Upper lobe of left lung (tissue), 6 donors: ENCODE data around the gene TCF7L2. TPM values are rescaled to one million over a fixed set of nuclear protein-coding genes. Genes with fewer than 3 reads are reported as not detected.

Experiments
- ATAC-seq, 2 donors: fragments of 200-7000 bp; cut with Tn5 transposase; one replicate each; pipeline ENCODE4 v1.9.1; 2022; ENCODE audit warnings: mild to moderate bottlenecking in 2 of 2, moderate library complexity in 2 of 2; ENCODE audit not compliant: low FRiP score in 2 of 2
- DNase-seq, 2 donors: peaks; one replicate each; pipeline ENCODE4 v3.0.0-alpha.2; 2019 to 2020
- H3K27ac ChIP-seq, 4 donors: fragments of 200-600 bp; sonication (generic); one replicate each; pipeline ENCODE4 v1.5.1; 2016 to 2019
- H3K27me3 ChIP-seq, 4 donors: fragments of 200-600 bp; sonication (generic); one replicate each; pipeline ENCODE4 v1.5.1; 2017 to 2019
- H3K36me3 ChIP-seq, 4 donors: fragments of 200-600 bp; sonication (generic); one replicate each; pipeline ENCODE4 v1.5.1; 2016 to 2019
- H3K4me1 ChIP-seq, 4 donors: fragments of 200-600 bp; sonication (generic); one replicate each; pipeline ENCODE4 v1.5.1; 2018 to 2019
- H3K4me3 ChIP-seq, 4 donors: fragments of 200-600 bp; sonication (generic); one replicate each; pipeline ENCODE4 v1.5.1; 2017 to 2019; ENCODE audit warnings: mild to moderate bottlenecking in 2 of 4, moderate library complexity in 1 of 4
- H3K9me3 ChIP-seq, 4 donors: fragments of 200-600 bp; sonication (generic); one replicate each; pipeline ENCODE4 v1.5.1; 2018 to 2019
- EP300 ChIP-seq, 4 donors: sonication (generic); formaldehyde crosslinking; IDR thresholded peaks; one replicate each; pipeline ENCODE4 v1.5.1; 2017; ENCODE audit warnings: antibody characterized with exemption in 4 of 4, control low read depth in 2 of 4
- POLR2A ChIP-seq, 4 donors: fragments of 450-650 bp; IDR thresholded peaks; one replicate each; pipeline ENCODE4 v1.5.1; 2016 to 2017; ENCODE audit warnings: antibody characterized with exemption in 4 of 4, mild to moderate bottlenecking in 2 of 4
- POLR2AphosphoS5 ChIP-seq, 2 donors: sonication (generic); formaldehyde crosslinking; IDR thresholded peaks; one replicate each; pipeline ENCODE4 v1.5.1; 2017; ENCODE audit warnings: antibody characterized with exemption in 2 of 2
- WGBS, 2 donors: methylation state at CpG; one replicate each; pipeline ENCODE4 v1.1.5; 2017 to 2018; 5-methylcytosine and 5-hydroxymethylcytosine counted together
- total RNA-seq, 6 donors: library from RNA; depleted of rRNA in 4 of 6; stranded (reverse); fragments of >200 nt in 4 of 6; gene quantifications; one replicate each; pipeline versions ENCODE4 v1.1.0 to v1.2.1, GENCODE V29; 2016 to 2021
- TF ChIP-seq, protein P1 (sequence below), 6 experiments: fragments of 450-650 bp in 4 of 6; fragments of 200-600 bp in 2 of 6; sonication (generic) in 2 of 6; IDR thresholded peaks; one replicate each; pipeline ENCODE4 v1.5.1; 2016 to 2019; ENCODE audit warnings: antibody characterized with exemption in 6 of 6
- donor health status: DM: no; HTN: no; CAD: no; lungs with moderate emphysema.
- donor health status: DM: no; HTN: yes; CAD: no; lungs with severe emphysema.

The TCF7L2 gene
- total RNA-seq, 6 donors from 2014 or later, result 15.5 to 80.3 (median 48.1) TPM

GRCh38 chr10:113177156-113177935 is 227.3 kb downstream of the TCF7L2 start:
- H3K27ac ChIP-seq, result no peak overlapping the region
- WGBS, 2 donors, result 81 to 84% methylated on average over 16 of the region's 16 CpGs
- TF ChIP-seq, protein P1, sequence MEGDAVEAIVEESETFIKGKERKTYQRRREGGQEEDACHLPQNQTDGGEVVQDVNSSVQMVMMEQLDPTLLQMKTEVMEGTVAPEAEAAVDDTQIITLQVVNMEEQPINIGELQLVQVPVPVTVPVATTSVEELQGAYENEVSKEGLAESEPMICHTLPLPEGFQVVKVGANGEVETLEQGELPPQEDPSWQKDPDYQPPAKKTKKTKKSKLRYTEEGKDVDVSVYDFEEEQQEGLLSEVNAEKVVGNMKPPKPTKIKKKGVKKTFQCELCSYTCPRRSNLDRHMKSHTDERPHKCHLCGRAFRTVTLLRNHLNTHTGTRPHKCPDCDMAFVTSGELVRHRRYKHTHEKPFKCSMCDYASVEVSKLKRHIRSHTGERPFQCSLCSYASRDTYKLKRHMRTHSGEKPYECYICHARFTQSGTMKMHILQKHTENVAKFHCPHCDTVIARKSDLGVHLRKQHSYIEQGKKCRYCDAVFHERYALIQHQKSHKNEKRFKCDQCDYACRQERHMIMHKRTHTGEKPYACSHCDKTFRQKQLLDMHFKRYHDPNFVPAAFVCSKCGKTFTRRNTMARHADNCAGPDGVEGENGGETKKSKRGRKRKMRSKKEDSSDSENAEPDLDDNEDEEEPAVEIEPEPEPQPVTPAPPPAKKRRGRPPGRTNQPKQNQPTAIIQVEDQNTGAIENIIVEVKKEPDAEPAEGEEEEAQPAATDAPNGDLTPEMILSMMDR (IDR thresholded peaks at IDR 0.05), result no peak
- TF ChIP-seq EP300 (IDR thresholded peaks at IDR 0.05) (no peak), POLR2AphosphoS5 (IDR thresholded peaks at IDR 0.05) (no peak), POLR2A (IDR thresholded peaks at IDR 0.05) (no peak)

DNA sequence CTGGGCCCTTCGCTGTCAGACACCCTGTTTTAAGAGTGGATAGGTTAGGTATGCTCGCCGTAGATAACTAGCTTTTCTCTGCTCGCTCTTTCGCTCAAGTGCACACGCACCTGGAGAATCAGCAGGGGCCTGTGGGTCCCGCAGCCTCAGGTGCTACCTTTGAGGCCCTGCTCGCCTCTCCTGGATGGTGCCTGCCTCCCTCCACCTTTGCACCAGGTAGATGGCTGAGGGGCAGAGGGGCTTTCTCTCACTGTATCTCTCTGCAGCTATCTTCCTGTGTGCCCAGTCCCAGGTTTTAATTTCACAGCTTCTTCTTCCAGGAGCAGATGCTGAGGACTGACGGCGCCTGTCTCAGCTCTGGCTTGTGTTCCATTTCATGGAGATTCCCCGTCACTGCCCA is 227.9 kb downstream of the TCF7L2 start:
- DNase-seq, result no peak
- 94% methylated on average over 11 of the region's 11 CpGs for WGBS, 2 donors
- H3K4me3 ChIP-seq, result no peak overlapping the region

More at GRCh38 chr10:113177156-113177935, 227.3 kb downstream of the TCF7L2 start:
- DNase-seq (no peak), ATAC-seq (no peak)
- Histone ChIP-seq H3K4me3 (no peak overlapping the region), H3K9me3 (no peaks in the 10 kb centered on the region), H3K4me1 (peaks cover 0 to 7% (median 0%) of the 10 kb centered on the region in 4 donors), H3K27me3 (no peaks in the 10 kb centered on the region), H3K36me3 (no peaks in the 10 kb centered on the region)

DNA sequence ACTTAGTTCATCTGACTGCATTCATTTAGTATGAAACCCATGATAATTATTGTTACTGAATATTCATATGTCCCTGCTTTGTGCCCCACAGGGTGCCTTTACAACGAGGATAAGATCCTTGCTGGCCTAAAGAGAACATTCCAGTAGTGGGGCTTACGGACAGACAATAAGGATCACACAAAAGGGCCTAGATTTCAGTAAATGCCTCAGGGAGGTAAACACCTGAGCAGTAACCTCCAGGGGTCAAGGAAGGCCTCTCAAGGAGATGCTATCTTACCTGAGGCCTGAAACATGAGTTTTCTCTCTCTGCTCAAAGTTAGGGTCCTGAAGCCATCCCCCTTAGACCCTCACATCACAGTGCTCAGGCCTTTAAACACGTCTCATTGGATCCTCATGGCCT is 228.7 kb downstream of the TCF7L2 start:
- DNase-seq (no peak), ATAC-seq (no peak)
- Histone ChIP-seq H3K4me3 (no peak overlapping the region), H3K36me3 (no peaks in the 10 kb centered on the region), H3K9me3 (no peaks in the 10 kb centered on the region), H3K27me3 (no peaks in the 10 kb centered on the region), H3K4me1 (peaks cover 0 to 7% (median 0%) of the 10 kb centered on the region in 4 donors), H3K27ac (no peak overlapping the region)
- 77% methylated on average over 3 of the region's 3 CpGs for WGBS, 2 donors
- TF ChIP-seq POLR2A (IDR thresholded peaks at IDR 0.05), result no peak
- no peak for TF ChIP-seq POLR2AphosphoS5 (IDR thresholded peaks at IDR 0.05)
- TF ChIP-seq EP300 (IDR thresholded peaks at IDR 0.05), result no peak
- TF ChIP-seq, protein P1 (IDR thresholded peaks at IDR 0.05), result no peak

More for the DNA sequence above, 227.9 kb downstream of the TCF7L2 start:
- no peak for ATAC-seq
- H3K9me3 ChIP-seq, result no peaks in the 10 kb centered on the region
- TF ChIP-seq EP300 (IDR thresholded peaks at IDR 0.05), result no peak
- TF ChIP-seq, protein P1 (IDR thresholded peaks at IDR 0.05), result no peak
- TF ChIP-seq POLR2AphosphoS5 (IDR thresholded peaks at IDR 0.05), result no peak
- no peaks in the 10 kb centered on the region for H3K27me3 ChIP-seq
- no peaks in the 10 kb centered on the region for H3K36me3 ChIP-seq
- no peak overlapping the region for H3K27ac ChIP-seq
- H3K4me1 ChIP-seq, result peaks cover 0 to 7% (median 0%) of the 10 kb centered on the region in 4 donors

GRCh38 chr10:113179265-113179664 is 229.2 kb downstream of the TCF7L2 start:
- peak in 1 of 2 donors; percentile 77 for ATAC-seq
- peak in 1 of 2 donors; percentile 41 for DNase-seq
- 54 to 63% methylated on average over 6 of the region's 6 CpGs for WGBS, 2 donors
- TF ChIP-seq POLR2AphosphoS5 (IDR thresholded peaks at IDR 0.05) (no peak), POLR2A (IDR thresholded peaks at IDR 0.05) (no peak), EP300 (IDR thresholded peaks at IDR 0.05) (no peak)
- TF ChIP-seq, protein P1 (IDR thresholded peaks at IDR 0.05), result no peak
- Histone ChIP-seq H3K4me1 (peaks cover 0 to 7% (median 0%) of the 10 kb centered on the region in 4 donors), H3K36me3 (no peaks in the 10 kb centered on the region), H3K27ac (no peak overlapping the region), H3K4me3 (no peak overlapping the region), H3K9me3 (no peaks in the 10 kb centered on the region), H3K27me3 (no peaks in the 10 kb centered on the region)
